Esophagus squamous epithelium (tissue), 4 donors: ENCODE measurements around the gene ACP1.

Experiments
- CTCF ChIP-seq, 6 experiments: fragments of 450-650 bp in 4 of 6; fragments of 200-600 bp in 2 of 6; sonication (generic) in 2 of 6; IDR thresholded peaks; one replicate each; pipeline ENCODE4 v1.5.1; 2016 to 2019; ENCODE audit warnings: antibody characterized with exemption in 6 of 6, mild to moderate bottlenecking in 4 of 6, moderate library complexity in 4 of 6
- POLR2A ChIP-seq, 4 donors: fragments of 450-650 bp; IDR thresholded peaks; one replicate each; pipeline ENCODE4 v1.6.1; 2017; ENCODE audit warnings: antibody characterized with exemption in 4 of 4, mild to moderate bottlenecking in 4 of 4, moderate library complexity in 3 of 4

- TF ChIP-seq POLR2A (IDR thresholded peaks at IDR 0.05) (no peak), CTCF (IDR thresholded peaks at IDR 0.05) (no peak)
Measured at GRCh38 chr2:244547-244946, 20.2 kb upstream of the ACP1 start.
